ENCODE measurements around the gene KATNB1. TPM values are rescaled to one million over a fixed set of nuclear protein-coding genes. Genes with fewer than 3 reads are reported as not detected.

The KATNB1 gene
- total RNA-seq, 1 experiment from 2014 or later = 37.7 TPM

DNA sequence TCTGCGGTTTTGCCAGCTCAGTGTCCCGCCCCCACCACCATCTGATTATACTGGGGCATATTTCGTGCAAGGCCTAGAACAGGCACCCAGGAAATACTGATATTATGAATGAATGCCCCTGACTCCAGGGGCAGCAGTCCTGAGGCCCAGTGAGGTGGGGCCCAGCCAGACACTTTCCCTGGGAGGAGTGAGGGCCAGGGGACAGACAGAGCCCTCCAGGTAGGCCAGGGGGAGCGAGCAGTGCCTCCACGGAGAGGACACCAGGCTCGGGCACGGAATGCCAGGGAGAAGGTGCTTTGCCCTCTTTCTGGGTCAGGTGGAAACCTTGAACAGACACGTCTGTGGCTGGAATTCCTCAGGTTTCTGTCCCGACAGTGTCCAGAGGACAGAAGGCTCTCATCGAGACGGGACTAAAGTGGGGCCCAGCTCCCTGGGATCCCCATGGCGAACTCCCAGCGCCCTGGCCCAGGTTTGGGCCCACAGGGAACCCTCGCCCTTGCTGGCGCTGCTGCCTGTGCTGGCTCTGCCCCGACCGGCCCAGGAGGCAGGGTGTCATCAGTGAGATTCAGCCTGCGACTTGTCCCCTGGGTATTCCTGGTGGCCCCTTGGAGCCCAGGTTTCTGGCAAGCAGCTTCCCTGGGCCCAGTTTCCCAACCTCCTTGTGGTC is 4.3 kb downstream of the KATNB1 start:
- Histone ChIP-seq H3K27me3 (ENCODE audit: low read length) (no peaks in the 10 kb centered on the region), H3K27ac (ENCODE audit: low read length) (no peak overlapping the region), H3K9me2 (replicated peaks; ENCODE audit: low read length) (no peaks in the 10 kb centered on the region), H3K9ac (ENCODE audit: low read length) (no peak overlapping the region), H3K79me2 (ENCODE audit: low read length) (peaks cover 12% of the 10 kb centered on the region; the same call in 1 of the 2 replicates), H3K4me1 (ENCODE audit: insufficient read depth, low read length) (peaks cover 8% of the 10 kb centered on the region), H4K20me1 (ENCODE audit: low read length) (no peaks in the 10 kb centered on the region), H3K36me3 (ENCODE audit: low read depth, low read length) (no peaks in the 10 kb centered on the region), H3K9me3 (ENCODE audit: low read length) (no peaks in the 10 kb centered on the region), H2AFZ (ENCODE audit: low read length) (no peak overlapping the region), H3F3A (ENCODE audit: low read length, unreplicated experiment) (no peaks in the 10 kb centered on the region), H3K4me2 (ENCODE audit: low read length) (no peak overlapping the region), H3K4me3 (ENCODE audit: low read length) (no peak overlapping the region)
- BruUV-seq (replicated peaks) = no TSS peak
- intact Hi-C loops (cut with micrococcal nuclease) = no loop called here
- ATAC-seq = no peak
- ChIA-PET CTCF (no interaction called here), POLR2A (ENCODE audit: unreplicated experiment) (no interaction called here)
- TF ChIP-seq, protein P1, sequence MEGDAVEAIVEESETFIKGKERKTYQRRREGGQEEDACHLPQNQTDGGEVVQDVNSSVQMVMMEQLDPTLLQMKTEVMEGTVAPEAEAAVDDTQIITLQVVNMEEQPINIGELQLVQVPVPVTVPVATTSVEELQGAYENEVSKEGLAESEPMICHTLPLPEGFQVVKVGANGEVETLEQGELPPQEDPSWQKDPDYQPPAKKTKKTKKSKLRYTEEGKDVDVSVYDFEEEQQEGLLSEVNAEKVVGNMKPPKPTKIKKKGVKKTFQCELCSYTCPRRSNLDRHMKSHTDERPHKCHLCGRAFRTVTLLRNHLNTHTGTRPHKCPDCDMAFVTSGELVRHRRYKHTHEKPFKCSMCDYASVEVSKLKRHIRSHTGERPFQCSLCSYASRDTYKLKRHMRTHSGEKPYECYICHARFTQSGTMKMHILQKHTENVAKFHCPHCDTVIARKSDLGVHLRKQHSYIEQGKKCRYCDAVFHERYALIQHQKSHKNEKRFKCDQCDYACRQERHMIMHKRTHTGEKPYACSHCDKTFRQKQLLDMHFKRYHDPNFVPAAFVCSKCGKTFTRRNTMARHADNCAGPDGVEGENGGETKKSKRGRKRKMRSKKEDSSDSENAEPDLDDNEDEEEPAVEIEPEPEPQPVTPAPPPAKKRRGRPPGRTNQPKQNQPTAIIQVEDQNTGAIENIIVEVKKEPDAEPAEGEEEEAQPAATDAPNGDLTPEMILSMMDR (conservative IDR thresholded peaks at IDR 0.05; ENCODE audit: low read depth, low read length) = no peak
- TF ChIP-seq EZH2 (IDR thresholded peaks at IDR 0.05; ENCODE audit: low read length, unreplicated experiment) (no peak), EZH2phosphoT487 (IDR thresholded peaks at IDR 0.05; ENCODE audit: borderline replicate concordance, low read length) (no peak)
- no peak for DNase-seq

DNA sequence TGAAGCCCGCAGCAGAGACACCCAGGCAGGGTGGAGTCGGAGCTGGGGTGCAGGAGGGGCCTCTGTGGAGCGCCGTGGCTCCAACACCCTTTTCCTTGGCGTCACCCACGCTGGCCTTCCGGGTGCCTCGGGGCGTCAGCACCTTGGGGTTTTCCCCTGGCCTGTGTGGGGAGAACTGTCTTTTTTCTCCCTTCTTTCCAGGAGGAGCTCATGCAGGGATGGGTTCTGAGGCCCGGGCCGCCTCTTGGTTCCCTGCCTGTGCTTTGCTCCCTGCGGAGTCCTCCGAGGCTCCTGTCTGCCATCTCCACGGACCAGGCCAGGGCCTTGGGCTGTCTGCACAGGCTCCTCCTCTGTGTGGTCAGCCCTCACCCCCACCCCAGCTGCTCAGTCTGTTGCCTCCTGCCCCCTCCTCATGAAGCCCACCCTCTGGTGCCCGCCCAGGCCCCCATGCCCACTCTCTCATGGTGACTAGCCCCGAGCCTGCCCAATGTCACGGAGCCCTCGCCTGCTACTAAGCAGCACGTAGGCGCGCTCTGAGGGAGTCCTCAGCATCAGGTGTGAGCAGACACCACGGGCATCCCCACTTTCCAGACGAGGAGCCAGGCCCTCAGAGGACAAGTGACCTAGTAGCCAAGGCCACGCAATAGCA is 5.0 kb downstream of the KATNB1 start:
- no peaks in the 10 kb centered on the region for H4K20me1 ChIP-seq (ENCODE audit: low read length)
- DNase-seq = no peak
- no peaks in the 10 kb centered on the region for H3F3A ChIP-seq (ENCODE audit: low read length, unreplicated experiment)
- H3K9me2 ChIP-seq (replicated peaks; ENCODE audit: low read length) = no peaks in the 10 kb centered on the region
- H3K79me2 ChIP-seq (ENCODE audit: low read length) = peaks cover 12% of the 10 kb centered on the region; the same call in 1 of the 2 replicates
- ChIA-PET CTCF (no interaction called here), POLR2A (ENCODE audit: unreplicated experiment) (no interaction called here)
- no peak overlapping the region for H2AFZ ChIP-seq (ENCODE audit: low read length)
- no peak for TF ChIP-seq EZH2phosphoT487 (IDR thresholded peaks at IDR 0.05; ENCODE audit: borderline replicate concordance, low read length)
- TF ChIP-seq EZH2 (IDR thresholded peaks at IDR 0.05; ENCODE audit: low read length, unreplicated experiment) = no peak
- H3K4me2 ChIP-seq (ENCODE audit: low read length) = no peak overlapping the region
- BruUV-seq (replicated peaks) = no TSS peak
- no peak overlapping the region for H3K27ac ChIP-seq (ENCODE audit: low read length)
- intact Hi-C loops (cut with micrococcal nuclease) = no loop called here
- no peaks in the 10 kb centered on the region for H3K36me3 ChIP-seq (ENCODE audit: low read depth, low read length)
- ATAC-seq = no peak
- H3K9ac ChIP-seq (ENCODE audit: low read length) = no peak overlapping the region
- no peaks in the 10 kb centered on the region for H3K27me3 ChIP-seq (ENCODE audit: low read length)
- no peak overlapping the region for H3K4me3 ChIP-seq (ENCODE audit: low read length)
- peaks cover 7% of the 10 kb centered on the region for H3K4me1 ChIP-seq (ENCODE audit: insufficient read depth, low read length)
- H3K9me3 ChIP-seq (ENCODE audit: low read length) = no peaks in the 10 kb centered on the region

DNA sequence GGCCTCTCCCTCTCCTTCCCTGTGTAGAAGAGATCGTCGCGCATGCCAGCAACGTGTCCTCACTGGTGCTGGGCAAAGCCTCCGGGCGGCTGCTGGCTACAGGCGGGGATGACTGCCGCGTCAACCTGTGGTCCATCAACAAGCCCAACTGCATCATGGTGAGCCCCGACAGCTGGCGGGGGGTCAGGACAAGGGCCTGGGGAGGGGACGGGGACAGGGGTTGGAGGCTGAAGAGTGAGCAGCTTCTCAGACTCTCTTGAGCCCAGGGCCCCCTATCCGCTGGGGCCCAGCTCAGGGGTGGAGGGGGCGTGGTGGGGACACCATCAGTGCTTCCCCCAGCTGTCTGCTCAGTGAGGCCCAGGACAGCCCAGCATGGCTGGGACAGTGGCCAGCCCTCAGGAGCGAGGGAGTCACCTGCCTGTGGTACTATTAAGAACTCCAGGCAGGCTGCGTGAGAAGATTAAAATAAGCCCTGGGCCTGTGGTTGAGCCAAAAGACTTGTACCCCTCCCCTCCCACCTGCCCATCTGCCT is 6.2 kb downstream of the KATNB1 start:
- Histone ChIP-seq H3K9me2 (replicated peaks; ENCODE audit: low read length) (no peaks in the 10 kb centered on the region), H3K79me2 (ENCODE audit: low read length) (peaks cover 6% of the 10 kb centered on the region; the same call in 1 of the 2 replicates), H3K36me3 (ENCODE audit: low read depth, low read length) (no peaks in the 10 kb centered on the region), H3K9me3 (ENCODE audit: low read length) (no peaks in the 10 kb centered on the region), H3K27ac (ENCODE audit: low read length) (no peak overlapping the region), H3F3A (ENCODE audit: low read length, unreplicated experiment) (no peaks in the 10 kb centered on the region), H4K20me1 (ENCODE audit: low read length) (no peaks in the 10 kb centered on the region), H3K4me3 (ENCODE audit: low read length) (no peak overlapping the region), H3K4me1 (ENCODE audit: insufficient read depth, low read length) (peaks cover 6% of the 10 kb centered on the region), H3K4me2 (ENCODE audit: low read length) (no peak overlapping the region), H3K27me3 (ENCODE audit: low read length) (no peaks in the 10 kb centered on the region), H2AFZ (ENCODE audit: low read length) (no peak overlapping the region), H3K9ac (ENCODE audit: low read length) (no peak overlapping the region)
- DNase-seq (no peak), ATAC-seq (no peak)
- BruUV-seq (replicated peaks) = no TSS peak
- intact Hi-C loops (cut with micrococcal nuclease) = no loop called here
- no peak for TF ChIP-seq EZH2phosphoT487 (IDR thresholded peaks at IDR 0.05; ENCODE audit: borderline replicate concordance, low read length)
- TF ChIP-seq, protein P1 (conservative IDR thresholded peaks at IDR 0.05; ENCODE audit: low read depth, low read length) = no peak
- no peak for TF ChIP-seq EZH2 (IDR thresholded peaks at IDR 0.05; ENCODE audit: low read length, unreplicated experiment)
- POLR2A ChIA-PET (ENCODE audit: unreplicated experiment) = no interaction called here
- CTCF ChIA-PET = no interaction called here
